Activated CD8-positive, alpha-beta memory T cell treated with anti-CD3 and anti-CD28 coated beads, Interleukin-2, amount 10 ng/mL, durations not matched to agents 7 days and 5 days (primary cell): ENCODE results near the gene CFAP141. TPM values are rescaled to one million over a fixed set of nuclear protein-coding genes. Genes with fewer than 3 reads are reported as not detected.
A peak's percentile ranks its signal among the peaks of the same experiment; 100 is the strongest.

Experiments
- ATAC-seq: fragments of 150-1000 bp; cut with Tn5 transposase; one replicate; pipeline ENCODE4 v1.10.0; 2021; ENCODE audit warnings: moderate library complexity
- CTCF ChIA-PET: fragments of 350-600 bp; sonication (Branson Sonifier 250); formaldehyde crosslinking; loops from one replicate; lab custom pipeline; 2021; ENCODE audit warnings: antibody characterized with exemption; lab: Charles Lee
- DNase-seq: peaks from one replicate; pipeline ENCODE4 v3.0.0-alpha.2; 2020
- H3K27ac Mint-ChIP-seq: one replicate; pipeline ENCODE4 v1.8.0; 2021; ENCODE audit warnings: mild to moderate bottlenecking, mixed read lengths
- H3K27me3 Mint-ChIP-seq: one replicate; pipeline ENCODE4 v1.8.0; 2021; ENCODE audit warnings: mixed read lengths
- H3K36me3 Mint-ChIP-seq: one replicate; pipeline ENCODE4 v1.8.0; 2021; ENCODE audit warnings: mild to moderate bottlenecking, mixed read lengths
- H3K4me1 Mint-ChIP-seq: one replicate; pipeline ENCODE4 v1.8.0; 2021; ENCODE audit warnings: mixed read lengths
- H3K4me3 Mint-ChIP-seq: one replicate; pipeline ENCODE4 v1.8.0; 2021; ENCODE audit warnings: mild to moderate bottlenecking, moderate library complexity, mixed read lengths
- H3K9me3 Mint-ChIP-seq: one replicate; pipeline ENCODE4 v1.8.0; 2022; ENCODE audit warnings: low read depth, mixed read lengths
- total RNA-seq, 2 experiments: library from RNA; stranded (reverse); gene quantifications; one replicate each; pipeline ENCODE4 v1.2.3, GENCODE V29; 2021

The CFAP141 gene
- total RNA-seq, 2 experiments from 2014 or later: not detected

GRCh38 chr1:154198756-154199562 lies 7.2 kb downstream of the CFAP141 start:
- CTCF ChIA-PET: interaction anchor here (0.6 to 3.6 kb wide), 32 partner anchors 9 to 205 kb away, joined by 3 to 24 read pairs (median 4); partner anchors contain the start of genes HAX1 and UBAP2L
- Mint-ChIP-seq H3K4me1 (peaks cover 3% of the 10 kb centered on the region), H3K9me3 (no peaks in the 10 kb centered on the region), H3K4me3 (no peak overlapping the region), H3K36me3 (no peaks in the 10 kb centered on the region), H3K27ac (no peak overlapping the region), H3K27me3 (peaks cover 10% of the 10 kb centered on the region)
- DNase-seq: peak; percentile 58
- peak; percentile 77 for ATAC-seq

GRCh38 chr1:154193821-154194220 lies 12.3 kb downstream of the CFAP141 start:
- DNase-seq (no peak), ATAC-seq (no peak)
- H3K27me3 Mint-ChIP-seq: peaks cover 37% of the 10 kb centered on the region
- no peak overlapping the region for H3K4me3 Mint-ChIP-seq
- no peak overlapping the region for H3K27ac Mint-ChIP-seq
- H3K4me1 Mint-ChIP-seq: peaks cover 3% of the 10 kb centered on the region
- no peaks in the 10 kb centered on the region for H3K9me3 Mint-ChIP-seq
- CTCF ChIA-PET: interaction anchor here (0.9 kb wide), 1 partner anchor 132 kb away, joined by 3 read pairs; the partner anchor contains the start of gene ATP8B2
- H3K36me3 Mint-ChIP-seq: no peaks in the 10 kb centered on the region

GRCh38 chr1:154192476-154192875 lies 13.7 kb downstream of the CFAP141 start:
- Mint-ChIP-seq H3K4me1 (peaks cover 3% of the 10 kb centered on the region), H3K27ac (no peak overlapping the region), H3K27me3 (peaks cover 40% of the 10 kb centered on the region), H3K9me3 (no peaks in the 10 kb centered on the region), H3K36me3 (no peaks in the 10 kb centered on the region), H3K4me3 (no peak overlapping the region)
- no peak for DNase-seq
- ATAC-seq: no peak
- CTCF ChIA-PET: interaction anchor here (1.4 to 1.6 kb wide), 2 partner anchors 79 to 80 kb away, joined by 4 read pairs; no protein-coding TSS in a partner anchor

GRCh38 chr1:154191990-154192461 lies 14.1 kb downstream of the CFAP141 start, which contains the start of gene TPM3:
Gene TPM3 (minus strand): TSS chr1:154192100. CDS start chr1:154192018, 82 bp downstream.
- CTCF ChIA-PET: interaction anchor here (1.4 to 1.6 kb wide), 2 partner anchors 80 to 81 kb away, joined by 4 read pairs; no protein-coding TSS in a partner anchor
- H3K4me3 Mint-ChIP-seq: no peak within 1 kb of the TSS
- peaks cover 41% of the 10 kb centered on the region for H3K27me3 Mint-ChIP-seq
- no peaks in the 10 kb centered on the region for H3K36me3 Mint-ChIP-seq
- no peaks in the 10 kb centered on the region for H3K9me3 Mint-ChIP-seq
- H3K27ac Mint-ChIP-seq: no peak within 1 kb of the TSS
- DNase-seq: no peak
- H3K4me1 Mint-ChIP-seq: peaks cover 3% of the 10 kb centered on the region
- ATAC-seq: no peak

GRCh38 chr1:154190550-154190949 lies 15.6 kb downstream of the CFAP141 start:
- Mint-ChIP-seq H3K36me3 (no peaks in the 10 kb centered on the region), H3K9me3 (no peaks in the 10 kb centered on the region), H3K27ac (no peak overlapping the region), H3K27me3 (peaks cover 41% of the 10 kb centered on the region), H3K4me3 (no peak overlapping the region), H3K4me1 (peaks cover 7% of the 10 kb centered on the region)
- CTCF ChIA-PET: interaction anchor here (0.8 kb wide), 1 partner anchor 289 kb away, joined by 3 read pairs; no protein-coding TSS in a partner anchor
- ATAC-seq (no peak), DNase-seq (no peak)

- CTCF ChIA-PET: interaction anchor here (0.5 to 1.0 kb wide), 2 partner anchors 13 to 34 kb away, joined by 3 read pairs; partner anchors contain the start of gene UBAP2L
- ATAC-seq (no peak), DNase-seq (no peak)
- peaks cover 9% of the 10 kb centered on the region for H3K4me1 Mint-ChIP-seq
- peaks cover 17% of the 10 kb centered on the region for H3K27me3 Mint-ChIP-seq
- peaks cover 4% of the 10 kb centered on the region for H3K36me3 Mint-ChIP-seq
- no peak overlapping the region for H3K27ac Mint-ChIP-seq
- H3K4me3 Mint-ChIP-seq: no peak overlapping the region
- no peaks in the 10 kb centered on the region for H3K9me3 Mint-ChIP-seq
Observed at GRCh38 chr1:154186852-154187501, 19.2 kb downstream of the CFAP141 start.

GRCh38 chr1:154186177-154186576 lies 20.0 kb downstream of the CFAP141 start:
- ATAC-seq (no peak), DNase-seq (peak; percentile 85)
- CTCF ChIA-PET: interaction anchor here (0.5 to 1.0 kb wide), 2 partner anchors 13 to 34 kb away, joined by 3 read pairs; partner anchors contain the start of gene UBAP2L
- H3K4me1 Mint-ChIP-seq: peaks cover 16% of the 10 kb centered on the region
- H3K27me3 Mint-ChIP-seq: peaks cover 9% of the 10 kb centered on the region
- H3K36me3 Mint-ChIP-seq: peaks cover 12% of the 10 kb centered on the region
- H3K27ac Mint-ChIP-seq: no peak overlapping the region
- H3K4me3 Mint-ChIP-seq: no peak overlapping the region
- no peaks in the 10 kb centered on the region for H3K9me3 Mint-ChIP-seq

GRCh38 chr1:154183046-154183915 lies 22.9 kb downstream of the CFAP141 start:
- H3K4me1 Mint-ChIP-seq: peaks cover 42% of the 10 kb centered on the region
- CTCF ChIA-PET: interaction anchor here (1.4 to 2.2 kb wide), 3 partner anchors 16 to 152 kb away, joined by 5 to 12 read pairs (median 5); partner anchors contain the start of gene HAX1
- peak; percentile 82 for ATAC-seq
- H3K36me3 Mint-ChIP-seq: peaks cover 36% of the 10 kb centered on the region
- peak; percentile 97 for DNase-seq
- peaks cover 4% of the 10 kb centered on the region for H3K27me3 Mint-ChIP-seq
- peak overlapping the region; percentile 99 for H3K27ac Mint-ChIP-seq
- H3K9me3 Mint-ChIP-seq: no peaks in the 10 kb centered on the region
- peak overlapping the region; percentile 99 for H3K4me3 Mint-ChIP-seq

- CTCF ChIA-PET: interaction anchor here (0.7 to 1.6 kb wide), 7 partner anchors 16 to 153 kb away, joined by 3 to 5 read pairs (median 3); partner anchors contain the start of genes HAX1 and UBAP2L
- Mint-ChIP-seq H3K27ac (peak overlapping the region; percentile 99), H3K36me3 (peaks cover 40% of the 10 kb centered on the region), H3K4me1 (peaks cover 50% of the 10 kb centered on the region), H3K9me3 (no peaks in the 10 kb centered on the region), H3K27me3 (peaks cover 2% of the 10 kb centered on the region), H3K4me3 (peak overlapping the region; percentile 99)
- DNase-seq (peak; percentile 92), ATAC-seq (peak; percentile 70)
Observed at GRCh38 chr1:154182344-154183045, 23.6 kb downstream of the CFAP141 start.

- Mint-ChIP-seq H3K9me3 (no peaks in the 10 kb centered on the region), H3K36me3 (peaks cover 46% of the 10 kb centered on the region), H3K4me1 (peaks cover 56% of the 10 kb centered on the region), H3K27ac (peak overlapping the region; percentile 99), H3K27me3 (no peaks in the 10 kb centered on the region), H3K4me3 (peak overlapping the region; percentile 99)
- ATAC-seq: no peak
- CTCF ChIA-PET: interaction anchor here (0.7 to 1.6 kb wide), 7 partner anchors 16 to 153 kb away, joined by 3 to 5 read pairs (median 3); partner anchors contain the start of genes HAX1 and UBAP2L
- no peak for DNase-seq
Observed at GRCh38 chr1:154181944-154182343, 24.2 kb downstream of the CFAP141 start.

GRCh38 chr1:154179946-154180687 lies 26.0 kb downstream of the CFAP141 start:
- Mint-ChIP-seq H3K36me3 (peaks cover 60% of the 10 kb centered on the region), H3K9me3 (no peaks in the 10 kb centered on the region), H3K4me1 (peaks cover 59% of the 10 kb centered on the region), H3K27me3 (no peaks in the 10 kb centered on the region), H3K4me3 (peak overlapping the region; percentile 99), H3K27ac (peak overlapping the region; percentile 99)
- CTCF ChIA-PET: interaction anchor here (1.6 to 2.0 kb wide), 2 partner anchors 20 to 155 kb away, joined by 5 to 9 read pairs; no protein-coding TSS in a partner anchor
- no peak for ATAC-seq
- no peak for DNase-seq
